SK-N-MC (cell line): Measurements from ENCODE around the gene NEB.

Experiments
- EZH2 ChIP-seq: fragments of 200-600 bp; sonication (generic); IDR thresholded peaks from one replicate; pipeline ENCODE4 v1.6.1; 2017; ENCODE audit warnings: antibody characterized with exemption
- FOXP2 ChIP-seq: optimal IDR thresholded peaks from 2 replicates; pipeline ENCODE3; 2011; ENCODE audit warnings: mild to moderate bottlenecking, moderate library complexity; ENCODE audit not compliant: insufficient read depth; ENCODE audit errors: extremely low read length, control extremely low read depth
- POLR2AphosphoS5 ChIP-seq: IDR thresholded peaks from 2 replicates; pipeline ENCODE4 v1.6.1; 2012; ENCODE audit warnings: mild to moderate bottlenecking, low read depth, low read length, borderline replicate concordance

GRCh38 chr2:151664520-151664919 lies 69.8 kb downstream of the NEB start:
- TF ChIP-seq POLR2AphosphoS5 (no peak), EZH2 (no peak), FOXP2 (no peak)
